GM19351 (cell line): ENCODE measurements around the gene SBNO1.
A peak's percentile ranks its signal among the peaks of the same experiment; 100 is the strongest.
"Not testable (repeated sequence)": the region's sequence is repeated elsewhere in the genome, so short reads cannot be mapped to it uniquely, and the experiment has no call there.

Source experiments
- ATAC-seq: cut with Tn5 transposase; IDR thresholded peaks from one replicate; pipeline ENCODE4 v1.9.1; 2021; ENCODE audit warnings: mild to moderate bottlenecking, moderate library complexity; ENCODE audit not compliant: unreplicated experiment

The SBNO1 gene

GRCh38 chr12:123364532-123365024, at the start of gene SBNO1:
TSS of gene SBNO1 (minus strand) at chr12:123364847. CDS start at chr12:123350441, 14,406 bp downstream.
- peak; percentile 29 for ATAC-seq

GRCh38 chr12:123410041-123410412, 45.4 kb upstream of the SBNO1 start:
- ATAC-seq, result no peak

GRCh38 chr12:123409284-123410040, 44.8 kb upstream of the SBNO1 start:
- not testable (repeated sequence) for ATAC-seq

- not testable (repeated sequence) for ATAC-seq
Observed at GRCh38 chr12:123408619-123409018, 44.0 kb upstream of the SBNO1 start.

GRCh38 chr12:123407934-123408333, 43.3 kb upstream of the SBNO1 start:
- not testable (repeated sequence) for ATAC-seq

GRCh38 chr12:123407269-123407668, 42.6 kb upstream of the SBNO1 start:
- not testable (repeated sequence) for ATAC-seq

GRCh38 chr12:123404581-123404980, 39.9 kb upstream of the SBNO1 start:
- ATAC-seq, result no peak

- no peak for ATAC-seq
Observed at GRCh38 chr12:123401753-123402683, 37.4 kb upstream of the SBNO1 start.

- no peak for ATAC-seq
Observed at GRCh38 chr12:123399255-123399617, 34.6 kb upstream of the SBNO1 start.

- no peak for ATAC-seq
Observed at GRCh38 chr12:123398550-123399254, 34.1 kb upstream of the SBNO1 start.

- ATAC-seq, result no peak
Observed at GRCh38 chr12:123398177-123398549, 33.5 kb upstream of the SBNO1 start.

- ATAC-seq, result no peak
Observed at GRCh38 chr12:123397400-123397799, 32.8 kb upstream of the SBNO1 start.

GRCh38 chr12:123396954-123397353, 32.3 kb upstream of the SBNO1 start:
- ATAC-seq, result no peak

GRCh38 chr12:123396543-123396942, 31.9 kb upstream of the SBNO1 start:
- no peak for ATAC-seq

- no peak for ATAC-seq
Observed at GRCh38 chr12:123395236-123395635, 30.6 kb upstream of the SBNO1 start.

GRCh38 chr12:123393747-123394146, 29.1 kb upstream of the SBNO1 start:
- no peak for ATAC-seq

GRCh38 chr12:123391546-123392343, 27.1 kb upstream of the SBNO1 start:
- ATAC-seq, result no peak

GRCh38 chr12:123390498-123391426, 26.1 kb upstream of the SBNO1 start:
- ATAC-seq, result no peak
